HG02870 (cell line): ENCODE measurements around the gene CCDC6.
"Not testable (repeated sequence)": the region's sequence is repeated elsewhere in the genome, so short reads cannot be mapped to it uniquely, and the experiment has no call there.

Experiments used
- ATAC-seq: cut with Tn5 transposase; IDR thresholded peaks from one replicate; pipeline ENCODE4 v1.9.1; 2021; ENCODE audit warnings: mild to moderate bottlenecking, moderate library complexity; ENCODE audit not compliant: unreplicated experiment

Gene CCDC6

GRCh38 chr10:59881640-59882039 lies 24.7 kb downstream of the CCDC6 start:
- ATAC-seq: no peak

DNA sequence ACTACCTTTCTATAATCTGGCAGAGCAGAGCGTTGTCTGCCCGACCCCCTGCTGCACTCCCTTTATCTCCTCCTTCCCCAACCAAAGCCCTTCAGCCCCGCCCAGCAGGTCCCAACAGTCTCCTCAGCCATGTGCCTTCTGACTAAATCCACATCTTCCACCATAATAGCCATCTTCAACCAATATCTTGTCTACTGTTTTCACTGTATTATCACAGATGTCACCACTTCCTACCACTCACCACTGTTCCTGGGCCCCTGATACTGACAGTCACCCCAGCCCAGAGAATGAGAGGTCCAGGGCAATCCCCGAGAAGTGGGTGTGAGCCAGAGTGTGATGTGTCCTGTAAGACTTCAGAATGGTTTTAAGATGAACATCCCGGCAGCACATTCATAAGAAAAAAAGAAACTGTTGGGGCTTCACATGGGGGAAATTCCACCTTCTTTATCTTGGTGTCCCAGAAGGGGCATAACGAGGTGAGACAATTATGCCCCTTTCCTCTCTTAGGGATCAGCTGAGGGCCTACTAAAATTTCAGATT lies 25.3 kb downstream of the CCDC6 start:
- ATAC-seq: peak; percentile 71

GRCh38 chr10:59880019-59880717 lies 26.2 kb downstream of the CCDC6 start:
- ATAC-seq: no peak

GRCh38 chr10:59879363-59879913 lies 26.9 kb downstream of the CCDC6 start:
- ATAC-seq: peak; percentile 50

- ATAC-seq: no peak
Observed at GRCh38 chr10:59878915-59879314, 27.4 kb downstream of the CCDC6 start.

DNA sequence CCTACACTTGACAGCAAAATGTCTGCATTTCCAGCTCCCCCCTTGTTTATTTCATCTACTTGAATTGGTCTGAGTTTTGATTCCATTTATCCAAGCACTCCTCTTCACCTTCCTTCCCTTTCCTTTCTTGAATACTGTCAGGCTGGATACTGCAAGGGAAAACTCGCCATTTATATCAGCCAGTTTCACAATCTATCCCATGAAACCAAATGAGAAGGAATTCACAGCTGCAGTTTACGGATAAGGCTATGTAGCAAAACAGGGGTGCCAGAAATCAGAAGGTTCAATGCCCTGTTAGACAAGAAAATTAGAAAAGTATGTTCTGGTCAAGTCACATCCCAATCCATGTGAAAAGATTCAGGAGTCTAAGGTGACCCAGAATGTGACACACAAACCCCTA lies 28.1 kb downstream of the CCDC6 start:
- ATAC-seq: no peak

- ATAC-seq: no peak
Observed at GRCh38 chr10:59877191-59877671, 29.1 kb downstream of the CCDC6 start.

GRCh38 chr10:59876695-59877094 lies 29.7 kb downstream of the CCDC6 start:
- ATAC-seq: no peak

DNA sequence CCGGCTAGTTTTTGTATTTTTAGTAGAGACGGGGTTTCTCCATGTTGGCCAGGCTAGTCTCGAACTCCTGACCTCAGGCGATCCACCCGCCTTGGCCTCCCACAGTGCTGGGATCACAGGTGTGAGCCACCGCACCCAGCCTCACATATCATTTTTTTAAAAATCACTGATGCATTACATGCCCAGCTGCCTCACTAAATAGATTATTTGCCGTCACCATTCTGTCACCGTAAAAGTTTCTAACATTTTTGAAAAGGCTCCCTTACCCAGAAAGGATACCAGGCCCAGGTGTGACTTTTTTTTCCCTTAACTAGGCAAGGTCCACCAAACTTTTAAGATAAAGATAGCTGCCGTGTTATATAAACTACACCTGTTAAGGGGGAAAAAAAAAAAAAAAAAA lies 30.1 kb downstream of the CCDC6 start:
- ATAC-seq: not testable (repeated sequence)

DNA sequence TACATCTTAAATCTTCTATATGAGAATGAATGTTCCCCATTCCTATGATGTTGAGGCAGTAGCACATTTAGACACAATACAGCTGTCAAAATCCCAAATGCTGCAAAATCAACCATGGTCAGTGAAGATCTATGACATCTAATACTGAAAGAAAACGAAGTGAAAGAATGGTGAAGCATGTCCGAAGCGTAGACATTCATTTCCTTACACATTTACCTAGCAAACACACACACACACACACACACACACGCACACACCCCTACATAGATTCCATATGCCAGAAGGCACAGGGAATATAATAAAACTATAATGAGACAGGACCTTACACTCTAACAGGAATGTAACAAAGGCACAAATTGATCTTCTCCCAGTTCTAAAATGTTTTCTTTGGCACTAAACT lies 32.5 kb downstream of the CCDC6 start:
- peak; percentile 70 for ATAC-seq

GRCh38 chr10:59872892-59873463 lies 33.4 kb downstream of the CCDC6 start:
- ATAC-seq: no peak

GRCh38 chr10:59870152-59870551 lies 36.2 kb downstream of the CCDC6 start:
- no peak for ATAC-seq

- no peak for ATAC-seq
Observed at GRCh38 chr10:59869594-59869940, 36.8 kb downstream of the CCDC6 start.

DNA sequence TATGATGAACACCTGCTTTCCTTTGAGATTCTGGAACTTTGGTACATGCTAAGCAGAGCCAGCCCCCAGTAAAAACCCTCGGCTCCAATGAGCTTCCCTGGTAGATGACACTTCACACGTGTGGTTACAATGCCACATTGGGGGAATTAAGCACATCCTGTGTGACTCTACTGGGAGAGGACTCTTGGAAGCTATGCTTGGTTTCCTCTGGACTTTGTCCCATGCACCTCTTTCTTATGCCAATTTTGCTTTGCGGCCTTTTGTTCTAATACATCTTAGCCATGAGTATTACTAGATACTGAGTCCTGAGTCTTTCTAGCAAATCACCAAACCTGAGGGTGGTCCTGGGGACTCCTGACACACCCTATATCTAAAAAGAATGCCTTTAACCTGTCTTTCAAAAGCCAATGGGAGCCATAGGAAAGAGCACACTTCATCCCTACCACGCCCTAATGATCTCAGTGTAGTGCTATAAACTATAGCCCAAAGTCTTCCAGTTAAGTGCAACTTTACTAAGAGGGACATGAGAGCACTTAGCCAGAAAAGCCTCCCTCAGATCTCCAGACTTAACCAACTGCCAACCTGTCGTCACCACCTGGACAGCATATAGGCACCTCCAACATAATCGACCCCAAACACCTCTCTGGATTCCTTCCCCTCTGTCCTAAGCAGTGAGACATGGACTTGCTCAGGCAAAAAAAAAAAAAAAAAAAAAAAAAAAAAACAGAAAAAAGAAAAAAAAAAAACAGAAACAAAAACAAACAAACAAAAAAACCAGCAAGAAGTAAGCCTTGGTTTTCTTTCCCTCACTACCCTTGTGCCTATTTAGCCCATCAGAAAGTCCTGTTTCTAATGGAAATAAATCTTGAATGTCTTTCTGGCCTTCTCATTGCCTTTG lies 37.4 kb downstream of the CCDC6 start:
- ATAC-seq: no peak

- no peak for ATAC-seq
Observed at GRCh38 chr10:59867590-59867989, 38.8 kb downstream of the CCDC6 start.

DNA sequence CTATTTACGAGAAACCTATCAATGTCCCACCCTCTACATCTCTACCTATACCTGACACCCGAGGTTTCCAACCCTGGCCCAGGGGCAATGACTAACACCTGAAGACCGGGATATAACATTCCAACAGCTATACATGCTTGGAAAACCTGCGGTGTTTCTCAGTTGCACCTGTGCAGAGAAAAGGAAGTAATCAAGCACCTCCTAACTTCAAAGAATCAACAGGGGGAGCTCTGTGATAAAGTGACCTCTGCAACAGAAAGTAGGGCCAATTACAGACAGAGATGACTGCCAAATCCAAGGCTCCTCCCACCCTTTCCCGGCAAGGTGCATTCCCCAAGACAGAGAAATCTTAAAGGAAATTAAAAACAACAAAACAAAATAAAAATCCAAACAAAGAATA lies 41.3 kb downstream of the CCDC6 start:
- ATAC-seq: peak; percentile 90

- peak; percentile 15 for ATAC-seq
Observed at GRCh38 chr10:59864141-59864962, 42.0 kb downstream of the CCDC6 start.

DNA sequence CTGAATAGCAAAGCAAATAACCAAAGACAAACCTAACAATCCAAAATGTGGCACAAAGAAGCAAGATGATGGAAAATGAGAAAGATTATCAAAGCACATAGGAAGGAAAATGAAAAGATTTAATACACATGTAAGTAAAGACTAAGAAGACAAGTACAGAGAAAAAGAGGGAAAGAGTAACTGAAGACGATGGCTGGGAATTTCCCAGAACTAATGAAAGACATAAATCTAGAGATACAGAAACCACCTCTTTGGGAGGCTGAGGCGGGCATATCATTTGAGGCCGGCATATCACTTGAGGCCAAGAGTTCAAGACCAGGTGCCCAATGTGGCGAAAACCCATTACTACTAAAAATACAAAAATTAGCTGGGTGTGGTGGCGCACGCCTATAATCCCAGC lies 46.8 kb downstream of the CCDC6 start:
- no peak for ATAC-seq

DNA sequence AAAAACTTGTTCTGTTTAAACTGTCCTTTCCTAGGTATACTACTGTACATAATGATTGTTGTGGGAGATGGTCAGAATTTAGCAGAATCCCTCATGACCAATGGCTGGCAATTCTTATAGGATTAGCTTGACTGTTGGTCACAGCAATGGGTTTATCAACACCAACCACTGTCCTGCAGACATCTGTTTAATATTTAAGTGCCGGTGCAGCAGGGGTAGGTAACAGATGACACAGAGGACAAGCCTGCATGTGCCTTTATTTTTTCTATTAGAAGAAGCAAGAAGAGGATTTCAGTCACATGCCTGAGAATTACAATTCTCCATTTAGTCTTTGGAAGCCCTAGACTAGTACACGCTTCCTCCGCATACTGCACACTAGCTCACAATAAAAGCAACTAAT lies 48.4 kb downstream of the CCDC6 start:
- ATAC-seq: no peak

GRCh38 chr10:59857049-59857448 lies 49.3 kb downstream of the CCDC6 start:
- no peak for ATAC-seq
